Measurements from ENCODE around the gene GUK1.

- TF ChIP-seq, protein P1, sequence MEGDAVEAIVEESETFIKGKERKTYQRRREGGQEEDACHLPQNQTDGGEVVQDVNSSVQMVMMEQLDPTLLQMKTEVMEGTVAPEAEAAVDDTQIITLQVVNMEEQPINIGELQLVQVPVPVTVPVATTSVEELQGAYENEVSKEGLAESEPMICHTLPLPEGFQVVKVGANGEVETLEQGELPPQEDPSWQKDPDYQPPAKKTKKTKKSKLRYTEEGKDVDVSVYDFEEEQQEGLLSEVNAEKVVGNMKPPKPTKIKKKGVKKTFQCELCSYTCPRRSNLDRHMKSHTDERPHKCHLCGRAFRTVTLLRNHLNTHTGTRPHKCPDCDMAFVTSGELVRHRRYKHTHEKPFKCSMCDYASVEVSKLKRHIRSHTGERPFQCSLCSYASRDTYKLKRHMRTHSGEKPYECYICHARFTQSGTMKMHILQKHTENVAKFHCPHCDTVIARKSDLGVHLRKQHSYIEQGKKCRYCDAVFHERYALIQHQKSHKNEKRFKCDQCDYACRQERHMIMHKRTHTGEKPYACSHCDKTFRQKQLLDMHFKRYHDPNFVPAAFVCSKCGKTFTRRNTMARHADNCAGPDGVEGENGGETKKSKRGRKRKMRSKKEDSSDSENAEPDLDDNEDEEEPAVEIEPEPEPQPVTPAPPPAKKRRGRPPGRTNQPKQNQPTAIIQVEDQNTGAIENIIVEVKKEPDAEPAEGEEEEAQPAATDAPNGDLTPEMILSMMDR (conservative IDR thresholded peaks at IDR 0.05; ENCODE audit: low read length): no peak
- no peak for TF ChIP-seq EZH2phosphoT487 (IDR thresholded peaks at IDR 0.05; ENCODE audit: borderline replicate concordance)
Measured at GRCh38 chr1:228190182-228190581, 50.1 kb downstream of the GUK1 start.

All from Loucy (cell line).